Coronary artery (tissue), 2 donors: ENCODE data around the gene MUC20.
"Not testable (repeated sequence)": the region's sequence is repeated elsewhere in the genome, so short reads cannot be mapped to it uniquely, and the experiment has no call there.

Source experiments
- DNase-seq: peaks from one replicate; pipeline ENCODE4 v3.0.0-alpha.2; 2017; ENCODE audit warnings: low spot score
- H3K27ac ChIP-seq, 2 donors: fragments of 200-600 bp; sonication (generic); one replicate each; pipeline ENCODE4 v1.5.1; 2016 to 2019
- H3K4me3 ChIP-seq: fragments of 200-600 bp; sonication (generic); 2 replicates; pipeline ENCODE4 v1.5.1; 2016; ENCODE audit warnings: mild to moderate bottlenecking, moderate library complexity
- CTCF ChIP-seq: fragments of 200-600 bp; sonication (generic); IDR thresholded peaks from one replicate; pipeline ENCODE4 v1.5.1; 2019; ENCODE audit warnings: antibody characterized with exemption

Gene MUC20

GRCh38 chr3:195738274-195739044, 17.7 kb downstream of the MUC20 start:
- Histone ChIP-seq H3K27ac (no peak overlapping the region), H3K4me3 (no peak overlapping the region)
- no peak for DNase-seq
- no peak for TF ChIP-seq CTCF

GRCh38 chr3:195739561-195740111, 18.9 kb downstream of the MUC20 start:
- DNase-seq = no peak
- no peak for TF ChIP-seq CTCF

GRCh38 chr3:195744437-195744836, 23.7 kb downstream of the MUC20 start:
- Histone ChIP-seq H3K4me3 (no peak overlapping the region), H3K27ac (no peak overlapping the region)
- TF ChIP-seq CTCF = no peak
- no peak for DNase-seq

More at GRCh38 chr3:195739561-195740111, 18.9 kb downstream of the MUC20 start:
- Histone ChIP-seq H3K27ac (no peak overlapping the region), H3K4me3 (no peak overlapping the region)

GRCh38 chr3:195746346-195746745, 25.6 kb downstream of the MUC20 start:
- Histone ChIP-seq H3K27ac (no peak overlapping the region), H3K4me3 (no peak overlapping the region)
- DNase-seq = no peak
- no peak for TF ChIP-seq CTCF

GRCh38 chr3:195746751-195747150, 26.0 kb downstream of the MUC20 start:
- H3K27ac ChIP-seq = no peak overlapping the region
- no peak for TF ChIP-seq CTCF
- no peak for DNase-seq
- no peak overlapping the region for H3K4me3 ChIP-seq

GRCh38 chr3:195748661-195749060, 27.9 kb downstream of the MUC20 start:
- H3K27ac ChIP-seq = no peak overlapping the region
- H3K4me3 ChIP-seq = no peak overlapping the region
- TF ChIP-seq CTCF = no peak
- no peak for DNase-seq

GRCh38 chr3:195749101-195749500, 28.3 kb downstream of the MUC20 start:
- not testable (repeated sequence) for H3K27ac ChIP-seq, DNase-seq, H3K4me3 ChIP-seq
